ENCODE measurements around the gene ACCS. TPM values are rescaled to one million over a fixed set of nuclear protein-coding genes. Genes with fewer than 3 reads are reported as not detected.

ACCS gene
- total and polyA plus RNA-seq, 2 donors (not counting 3 experiments of a cell fraction or from before 2014, with no cell fraction given) = 8.6 to 22.7 TPM

DNA sequence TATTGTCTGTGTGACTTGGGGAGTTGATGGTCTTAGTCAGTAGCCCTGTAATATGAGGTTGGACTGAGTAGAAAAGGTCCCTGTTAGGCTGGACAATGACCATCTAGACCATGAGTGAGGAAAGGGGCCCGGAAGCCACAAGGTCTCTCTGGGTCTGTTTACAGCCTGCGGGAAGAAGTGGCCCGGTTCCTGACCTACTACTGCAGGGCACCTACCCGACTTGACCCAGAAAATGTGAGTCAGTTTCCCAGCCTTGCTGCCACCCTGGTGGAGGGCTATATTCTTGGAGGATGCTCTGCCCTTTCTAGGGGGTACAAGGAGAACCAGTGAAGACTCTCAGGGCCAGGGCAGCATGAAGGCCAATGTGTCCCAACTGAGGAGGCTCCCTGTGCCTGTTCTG lies 14.9 kb upstream of the ACCS start:
- no peaks in the 10 kb centered on the region for H3K9me1 ChIP-seq (replicated peaks; ENCODE audit: control insufficient read depth, extremely low read depth, insufficient read depth, low read length)
- no peaks in the 10 kb centered on the region for H3K36me3 ChIP-seq (ENCODE audit: control insufficient read depth in 2 of 2, extremely low read depth in 1 of 2, insufficient read depth in 2 of 2, low read length in 2 of 2)
- no peak overlapping the region for H3K4me3 ChIP-seq (replicated peaks in 1 of 3; ENCODE audit: insufficient read depth in 1 of 3, low read depth in 1 of 3, low read length in 3 of 3)
- H3K9me3 ChIP-seq (replicated peaks; ENCODE audit: control insufficient read depth, insufficient read depth, low read length) = no peaks in the 10 kb centered on the region
- intact Hi-C loops (cut with micrococcal nuclease) (no loop called here), dilution Hi-C loops (cut with MboI; ENCODE audit: extremely low pct_ligation_motif_present, low sequenced_read_pairs) (no loop called here)
- no peak overlapping the region for H3K4me2 ChIP-seq (ENCODE audit: insufficient read depth, low read length)
- H2AFZ ChIP-seq (ENCODE audit: low read depth, low read length) = no peak overlapping the region
- H3K9ac ChIP-seq (replicated peaks; ENCODE audit: extremely low read depth, insufficient read depth, low read length) = no peak overlapping the region
- H3K79me2 ChIP-seq (ENCODE audit: control insufficient read depth, insufficient read depth, low read length) = no peaks in the 10 kb centered on the region
- H4K20me1 ChIP-seq (replicated peaks; ENCODE audit: control insufficient read depth, extremely low read depth, insufficient read depth, low read length) = no peaks in the 10 kb centered on the region
- BruUV-seq (replicated peaks) = no TSS peak
- no peak overlapping the region for H3K27ac ChIP-seq (ENCODE audit: insufficient read depth, low read depth, low read length)
- ChIA-PET POLR2A (no interaction called here), CTCF (interaction anchor here (1.4 kb wide), 1 partner anchor 10 kb away, joined by 3 read pairs; no protein-coding TSS in a partner anchor)
- FAIRE-seq = no peak
- DNase-seq (ENCODE audit: low read depth, low spot score) = no peak
- TF ChIP-seq, protein P1, sequence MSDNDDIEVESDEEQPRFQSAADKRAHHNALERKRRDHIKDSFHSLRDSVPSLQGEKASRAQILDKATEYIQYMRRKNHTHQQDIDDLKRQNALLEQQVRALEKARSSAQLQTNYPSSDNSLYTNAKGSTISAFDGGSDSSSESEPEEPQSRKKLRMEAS (IDR thresholded peaks at IDR 0.05; ENCODE audit: insufficient read depth, insufficient read length) = no peak
- TF ChIP-seq FOS (IDR thresholded peaks at IDR 0.05; ENCODE audit: borderline replicate concordance, insufficient read depth, low read length) (no peak), JUN (IDR thresholded peaks at IDR 0.05; ENCODE audit: borderline replicate concordance, insufficient read depth, insufficient read length, low read depth) (no peak), MYC (IDR thresholded peaks at IDR 0.05; ENCODE audit: low read depth, low read length) (no peak), GATA2 (IDR thresholded peaks at IDR 0.05; ENCODE audit: insufficient read depth, insufficient read length, low read depth, low read length) (no peak), EZH2 (IDR thresholded peaks at IDR 0.05; ENCODE audit: borderline replicate concordance, low read depth, low read length, severe bottlenecking) (no peak), POLR2A (IDR thresholded peaks at IDR 0.05; ENCODE audit: low read depth, low read length) (no peak), POLR2AphosphoS5 (IDR thresholded peaks at IDR 0.05; ENCODE audit: insufficient read depth, low read depth, low read length) (no peak)
- TF ChIP-seq, protein P2, sequence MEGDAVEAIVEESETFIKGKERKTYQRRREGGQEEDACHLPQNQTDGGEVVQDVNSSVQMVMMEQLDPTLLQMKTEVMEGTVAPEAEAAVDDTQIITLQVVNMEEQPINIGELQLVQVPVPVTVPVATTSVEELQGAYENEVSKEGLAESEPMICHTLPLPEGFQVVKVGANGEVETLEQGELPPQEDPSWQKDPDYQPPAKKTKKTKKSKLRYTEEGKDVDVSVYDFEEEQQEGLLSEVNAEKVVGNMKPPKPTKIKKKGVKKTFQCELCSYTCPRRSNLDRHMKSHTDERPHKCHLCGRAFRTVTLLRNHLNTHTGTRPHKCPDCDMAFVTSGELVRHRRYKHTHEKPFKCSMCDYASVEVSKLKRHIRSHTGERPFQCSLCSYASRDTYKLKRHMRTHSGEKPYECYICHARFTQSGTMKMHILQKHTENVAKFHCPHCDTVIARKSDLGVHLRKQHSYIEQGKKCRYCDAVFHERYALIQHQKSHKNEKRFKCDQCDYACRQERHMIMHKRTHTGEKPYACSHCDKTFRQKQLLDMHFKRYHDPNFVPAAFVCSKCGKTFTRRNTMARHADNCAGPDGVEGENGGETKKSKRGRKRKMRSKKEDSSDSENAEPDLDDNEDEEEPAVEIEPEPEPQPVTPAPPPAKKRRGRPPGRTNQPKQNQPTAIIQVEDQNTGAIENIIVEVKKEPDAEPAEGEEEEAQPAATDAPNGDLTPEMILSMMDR (IDR thresholded peaks at IDR 0.05; ENCODE audit: extremely low read depth in 1 of 2, insufficient read depth in 1 of 2, low read depth in 1 of 2, low read length in 2 of 2) = no peak
- H3K4me1 ChIP-seq (ENCODE audit: control insufficient read depth, extremely low read depth, insufficient read depth, low read length) = no peaks in the 10 kb centered on the region
- peaks cover 4 to 13% of the 10 kb centered on the region in 2 experiments for H3K27me3 ChIP-seq (ENCODE audit: control insufficient read depth in 2 of 2, insufficient read depth in 2 of 2, low read length in 2 of 2)
